ENCODE measurements around the gene ASTN1. TPM values are rescaled to one million over a fixed set of nuclear protein-coding genes. Genes with fewer than 3 reads are reported as not detected.

The ASTN1 gene
- total and polyA plus RNA-seq, 12 donors: 0.14 to 0.88 (median 0.34) TPM

DNA sequence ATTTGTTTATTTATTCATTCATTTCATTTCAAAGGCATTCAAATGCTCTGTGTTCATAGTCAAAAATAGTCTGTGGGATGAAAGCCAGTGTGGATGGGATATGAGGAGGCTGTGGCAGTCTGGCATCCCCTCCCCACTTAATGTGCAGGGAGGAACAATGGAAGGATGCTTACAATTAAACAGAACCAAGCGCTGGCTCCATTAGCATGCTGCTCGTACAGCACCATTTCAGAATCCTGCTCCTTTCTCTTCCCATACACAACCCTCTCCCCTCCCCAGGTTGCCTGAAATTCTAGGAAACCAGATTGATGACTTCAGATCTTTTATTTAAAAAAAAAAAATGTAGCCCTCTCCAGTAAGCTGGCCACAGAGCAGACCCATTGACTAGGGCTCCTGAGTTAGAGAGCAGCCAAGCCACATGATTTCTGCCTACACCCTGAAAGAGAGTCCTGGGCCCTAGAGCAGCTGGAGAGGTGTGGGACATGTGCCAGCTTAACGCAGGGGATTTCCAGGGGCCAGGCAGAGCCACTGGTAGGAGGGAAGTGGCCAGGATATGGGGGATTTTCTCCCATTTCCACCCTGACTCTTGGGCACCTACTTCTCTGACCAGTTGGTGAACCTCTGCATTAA, 205.2 kb downstream of the ASTN1 start:
- WGBS, 2 donors: 59 to 60% methylated on average over 3 of the region's 3 CpGs
- no peak overlapping the region for H3K4me3 ChIP-seq
- H3K27me3 ChIP-seq: no peaks in the 10 kb centered on the region
- no peak overlapping the region for H3K27ac ChIP-seq
- ATAC-seq (no peak), DNase-seq (no peak)
- intact Hi-C loops (cut with DNase I): no loop called here
- H3K4me1 ChIP-seq: peaks cover 0 to 6% (median 0%) of the 10 kb centered on the region in 9 donors
- TF ChIP-seq, protein P1, sequence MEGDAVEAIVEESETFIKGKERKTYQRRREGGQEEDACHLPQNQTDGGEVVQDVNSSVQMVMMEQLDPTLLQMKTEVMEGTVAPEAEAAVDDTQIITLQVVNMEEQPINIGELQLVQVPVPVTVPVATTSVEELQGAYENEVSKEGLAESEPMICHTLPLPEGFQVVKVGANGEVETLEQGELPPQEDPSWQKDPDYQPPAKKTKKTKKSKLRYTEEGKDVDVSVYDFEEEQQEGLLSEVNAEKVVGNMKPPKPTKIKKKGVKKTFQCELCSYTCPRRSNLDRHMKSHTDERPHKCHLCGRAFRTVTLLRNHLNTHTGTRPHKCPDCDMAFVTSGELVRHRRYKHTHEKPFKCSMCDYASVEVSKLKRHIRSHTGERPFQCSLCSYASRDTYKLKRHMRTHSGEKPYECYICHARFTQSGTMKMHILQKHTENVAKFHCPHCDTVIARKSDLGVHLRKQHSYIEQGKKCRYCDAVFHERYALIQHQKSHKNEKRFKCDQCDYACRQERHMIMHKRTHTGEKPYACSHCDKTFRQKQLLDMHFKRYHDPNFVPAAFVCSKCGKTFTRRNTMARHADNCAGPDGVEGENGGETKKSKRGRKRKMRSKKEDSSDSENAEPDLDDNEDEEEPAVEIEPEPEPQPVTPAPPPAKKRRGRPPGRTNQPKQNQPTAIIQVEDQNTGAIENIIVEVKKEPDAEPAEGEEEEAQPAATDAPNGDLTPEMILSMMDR (IDR thresholded peaks at IDR 0.05): no peak
- no peaks in the 10 kb centered on the region for H3K9me3 ChIP-seq
- H3K36me3 ChIP-seq: no peaks in the 10 kb centered on the region

DNA sequence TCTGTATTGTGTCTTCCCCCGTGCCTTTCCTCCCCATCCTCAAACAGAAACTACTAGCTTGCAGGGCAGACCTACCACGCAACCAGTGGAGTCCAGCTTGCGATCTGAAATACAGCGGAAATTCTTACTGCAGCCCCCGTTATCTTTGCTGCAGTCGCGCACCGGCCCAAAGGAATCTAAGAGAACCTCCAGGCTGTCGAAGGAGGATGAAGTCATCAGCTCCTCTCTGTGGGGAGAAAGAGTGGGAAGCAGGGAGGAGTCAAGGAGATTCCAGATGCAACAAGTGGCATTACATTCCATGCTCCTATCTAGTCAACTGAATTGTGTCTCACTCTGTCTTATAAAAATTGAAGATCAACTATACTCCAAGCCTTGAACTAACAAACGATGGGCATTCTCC, 206.9 kb downstream of the ASTN1 start:
- no peak overlapping the region for H3K27ac ChIP-seq
- H3K36me3 ChIP-seq: no peaks in the 10 kb centered on the region
- DNase-seq: no peak
- intact Hi-C loops (cut with DNase I): no loop called here
- ATAC-seq: no peak
- no peaks in the 10 kb centered on the region for H3K27me3 ChIP-seq
- WGBS, 2 donors: 75 to 76% methylated on average over 10 of the region's 10 CpGs
- peaks cover 0 to 6% (median 0%) of the 10 kb centered on the region in 9 donors for H3K4me1 ChIP-seq
- TF ChIP-seq, protein P1 (IDR thresholded peaks at IDR 0.05): no peak
- no peaks in the 10 kb centered on the region for H3K9me3 ChIP-seq
- H3K4me3 ChIP-seq: no peak overlapping the region

DNA sequence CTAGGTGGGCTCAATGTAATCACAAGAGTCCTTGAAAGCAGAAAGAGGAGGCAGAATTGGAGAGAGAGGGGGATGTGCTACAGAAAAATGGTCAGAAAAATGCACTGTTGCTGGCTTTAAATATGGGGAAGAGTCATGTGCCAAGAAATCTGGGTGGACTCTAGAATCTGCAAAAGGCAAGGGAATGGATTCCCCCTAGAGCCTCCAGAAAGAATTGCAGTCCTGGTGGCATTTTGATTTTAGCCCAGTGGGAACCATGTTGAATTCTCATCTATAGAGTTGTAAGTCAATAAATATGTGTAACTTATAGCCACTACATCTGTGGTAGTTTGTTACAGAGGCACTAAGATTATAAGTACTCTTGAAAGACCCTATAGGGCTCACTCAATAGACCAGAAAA, 210.3 kb downstream of the ASTN1 start:
- Histone ChIP-seq H3K4me3 (no peak overlapping the region), H3K9me3 (no peaks in the 10 kb centered on the region), H3K36me3 (no peaks in the 10 kb centered on the region), H3K4me1 (peaks cover 0 to 6% (median 0%) of the 10 kb centered on the region in 9 donors), H3K27me3 (no peaks in the 10 kb centered on the region), H3K27ac (no peak overlapping the region)
- ATAC-seq (no peak), DNase-seq (no peak)
- intact Hi-C loops (cut with DNase I): no loop called here
- TF ChIP-seq, protein P1 (IDR thresholded peaks at IDR 0.05): peak in 4 of 9 donors; percentile 15 to 26 (median 23)

DNA sequence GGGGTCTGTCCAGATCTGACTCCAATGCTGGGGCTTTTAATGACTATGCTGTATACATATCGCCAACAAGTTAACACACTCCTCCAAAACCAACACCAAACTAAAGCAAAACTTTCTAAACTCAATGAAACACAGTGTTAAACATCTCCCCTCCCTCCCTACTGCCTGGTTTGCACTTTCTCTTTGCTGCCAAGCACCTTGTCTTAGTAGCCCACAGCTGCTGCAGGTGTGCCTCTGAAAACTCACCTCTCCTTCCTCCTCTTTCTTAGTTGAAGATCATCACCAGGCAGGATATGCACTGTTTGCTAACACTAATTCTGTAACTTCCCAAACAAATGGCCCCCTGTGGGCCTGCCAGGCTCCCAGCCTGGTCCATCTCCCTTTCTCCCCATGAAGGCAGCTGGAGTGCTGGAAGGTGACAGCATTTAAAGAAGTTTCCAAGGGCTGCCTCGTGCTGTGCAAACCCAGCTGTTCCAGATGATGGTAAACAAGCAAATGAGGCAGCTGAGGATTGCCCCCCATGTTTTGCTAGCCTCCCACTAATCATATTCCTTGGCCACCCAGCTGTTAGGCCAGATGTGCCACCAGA, 213.7 kb downstream of the ASTN1 start:
- intact Hi-C loops (cut with DNase I): loop anchor here in 1 of 10 donors (2.0 kb wide), 1 partner anchor 54 kb away; no protein-coding TSS in a partner anchor
- WGBS, 2 donors: 63 to 65% methylated on average over 2 of the region's 2 CpGs
- DNase-seq: no peak

More for the DNA sequence above, 213.7 kb downstream of the ASTN1 start:
- Histone ChIP-seq H3K27me3 (no peaks in the 10 kb centered on the region), H3K4me3 (no peak overlapping the region), H3K27ac (no peak overlapping the region), H3K36me3 (no peaks in the 10 kb centered on the region), H3K9me3 (no peaks in the 10 kb centered on the region), H3K4me1 (no peaks in the 10 kb centered on the region)
- TF ChIP-seq, protein P1 (IDR thresholded peaks at IDR 0.05): no peak
- no peak for ATAC-seq
